PC-3 (cell line): ENCODE results near the gene DERL3.

Experiments used
- EZH2phosphoT487 ChIP-seq: fragments of 300-600 bp; sonication (generic); IDR thresholded peaks from 2 replicates; pipeline ENCODE4 v1.6.1; 2018; ENCODE audit warnings: mild to moderate bottlenecking, antibody characterized with exemption, low read length, borderline replicate concordance
- TF ChIP-seq, protein P1 (sequence below): fragments of 300-600 bp; sonication (generic); conservative IDR thresholded peaks from 2 replicates; pipeline ENCODE4 v1.5.1; 2017; ENCODE audit warnings: antibody characterized with exemption, low read depth, mild to moderate bottlenecking, low read length

DNA sequence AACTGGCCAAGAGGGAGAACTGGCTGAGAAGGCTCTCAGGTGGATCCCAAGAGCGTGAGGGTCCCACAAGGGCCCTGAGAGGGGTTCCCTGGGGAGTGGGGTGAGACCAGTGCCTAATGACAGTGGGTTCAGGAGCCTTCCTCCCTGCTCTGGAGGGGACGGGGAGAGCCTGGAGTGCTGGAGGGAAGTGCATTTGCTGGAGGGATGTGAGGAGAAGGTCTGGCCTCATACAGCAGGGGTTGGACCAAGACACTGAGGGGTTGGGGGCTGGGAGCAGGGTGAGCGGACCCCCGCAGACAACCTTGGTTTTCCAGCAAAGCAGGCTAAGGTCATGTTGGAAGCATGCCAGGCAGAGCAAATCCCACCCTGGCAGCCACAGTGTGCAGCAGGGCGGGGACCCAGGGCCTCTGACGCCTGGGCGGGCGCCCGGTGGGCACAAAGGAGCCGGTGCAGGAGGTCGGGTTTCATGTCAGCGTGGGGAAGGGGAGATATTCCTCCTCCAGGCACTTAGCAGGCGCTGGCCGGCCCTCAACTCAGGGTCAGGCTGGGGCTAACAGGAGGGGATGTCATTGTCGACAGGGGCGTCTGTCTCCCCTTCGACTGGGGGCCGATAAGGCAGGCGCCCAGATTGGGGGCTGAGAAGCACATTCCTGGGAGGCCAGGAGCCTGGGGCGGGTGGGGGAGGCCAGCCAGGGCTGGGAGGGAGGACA lies 3.1 kb upstream of the DERL3 start:
- TF ChIP-seq EZH2phosphoT487 = no peak
- TF ChIP-seq, protein P1, sequence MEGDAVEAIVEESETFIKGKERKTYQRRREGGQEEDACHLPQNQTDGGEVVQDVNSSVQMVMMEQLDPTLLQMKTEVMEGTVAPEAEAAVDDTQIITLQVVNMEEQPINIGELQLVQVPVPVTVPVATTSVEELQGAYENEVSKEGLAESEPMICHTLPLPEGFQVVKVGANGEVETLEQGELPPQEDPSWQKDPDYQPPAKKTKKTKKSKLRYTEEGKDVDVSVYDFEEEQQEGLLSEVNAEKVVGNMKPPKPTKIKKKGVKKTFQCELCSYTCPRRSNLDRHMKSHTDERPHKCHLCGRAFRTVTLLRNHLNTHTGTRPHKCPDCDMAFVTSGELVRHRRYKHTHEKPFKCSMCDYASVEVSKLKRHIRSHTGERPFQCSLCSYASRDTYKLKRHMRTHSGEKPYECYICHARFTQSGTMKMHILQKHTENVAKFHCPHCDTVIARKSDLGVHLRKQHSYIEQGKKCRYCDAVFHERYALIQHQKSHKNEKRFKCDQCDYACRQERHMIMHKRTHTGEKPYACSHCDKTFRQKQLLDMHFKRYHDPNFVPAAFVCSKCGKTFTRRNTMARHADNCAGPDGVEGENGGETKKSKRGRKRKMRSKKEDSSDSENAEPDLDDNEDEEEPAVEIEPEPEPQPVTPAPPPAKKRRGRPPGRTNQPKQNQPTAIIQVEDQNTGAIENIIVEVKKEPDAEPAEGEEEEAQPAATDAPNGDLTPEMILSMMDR = no peak
